GM18951 (cell line): Measurements from ENCODE around the gene USP31.

ENCODE experiments used
- POLR2A ChIP-seq: IDR thresholded peaks from 4 replicates; pipeline ENCODE4 v1.6.1; 2011; ENCODE audit warnings: mild to moderate bottlenecking; ENCODE audit not compliant: insufficient read length, insufficient read depth; ENCODE audit errors: extremely low read depth
- in situ Hi-C: fragments of 300-500 bp; cut with MboI; formaldehyde crosslinking; loops from one replicate; pipeline ENCODE4 v1.12.0; 2022; ENCODE audit warnings: low sequenced_read_pairs, mixed read lengths, inconsistent platforms; ENCODE audit not compliant: unreplicated experiment

USP31 gene

DNA sequence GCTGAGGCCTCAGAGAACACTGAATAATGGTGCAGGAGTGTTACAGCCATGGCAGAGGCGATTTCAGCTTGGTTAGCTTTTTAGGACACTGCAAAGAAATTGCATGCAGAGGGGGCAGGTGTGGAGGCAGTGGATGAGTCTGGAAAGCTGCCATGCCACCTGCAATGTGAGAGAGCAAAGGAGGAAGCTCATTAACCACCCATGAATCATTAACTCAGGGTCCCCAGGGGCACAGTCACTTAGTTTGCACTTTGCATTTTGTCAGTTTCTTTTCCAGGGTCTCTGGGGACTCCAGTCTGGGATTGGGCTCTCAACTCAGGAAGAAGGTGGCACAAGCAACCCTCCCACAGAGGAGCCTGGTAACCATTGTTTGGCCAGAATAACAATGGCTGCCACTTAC lies 132.9 kb downstream of the USP31 start:
- in situ Hi-C loops = no loop called here
- no peak for TF ChIP-seq POLR2A

DNA sequence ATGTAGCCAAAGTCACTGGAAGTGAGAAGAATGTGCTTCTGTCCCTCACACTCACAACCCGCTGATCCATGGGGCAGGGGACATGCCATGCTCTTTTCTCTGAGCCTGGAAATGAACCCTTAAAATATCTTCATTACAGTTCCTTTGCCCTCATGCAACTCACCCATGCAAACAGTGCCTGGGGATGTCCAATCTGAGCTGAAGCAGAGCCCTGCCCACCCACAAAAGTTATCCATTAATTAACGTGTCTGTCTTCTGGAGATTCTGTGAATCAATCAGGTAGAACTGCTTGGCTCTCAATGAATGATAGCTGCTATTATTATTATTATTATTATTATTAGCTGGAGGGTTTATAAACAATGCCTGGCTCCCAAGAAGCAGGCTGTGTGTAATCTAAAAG lies 133.7 kb downstream of the USP31 start:
- TF ChIP-seq POLR2A = no peak
- in situ Hi-C loops = no loop called here

DNA sequence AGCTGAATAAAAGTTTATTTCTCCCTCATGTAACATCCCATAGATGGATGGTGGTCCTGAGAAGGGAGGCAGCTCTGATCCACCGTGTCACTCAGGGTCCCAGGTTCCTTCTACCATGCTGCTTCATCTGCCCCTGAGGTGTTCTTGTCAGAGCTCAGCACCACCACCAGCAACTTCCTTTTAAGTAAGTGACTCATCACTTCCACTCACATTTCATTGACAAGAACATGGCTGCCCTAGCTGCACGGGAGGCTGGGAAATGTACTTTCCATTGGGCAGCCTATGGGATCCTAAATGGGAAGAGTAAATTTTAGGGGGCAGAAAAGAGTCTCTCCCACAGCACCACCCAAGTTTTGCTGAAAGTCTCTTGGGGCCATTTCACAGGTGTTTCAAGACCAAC lies 134.7 kb downstream of the USP31 start:
- no peak for TF ChIP-seq POLR2A
- in situ Hi-C loops = no loop called here
